GM21737 (cell line): ENCODE measurements around the gene AGAP1.

Experiments
- ATAC-seq: cut with Tn5 transposase; IDR thresholded peaks from one replicate; pipeline ENCODE4 v1.9.1; 2021; ENCODE audit warnings: mild to moderate bottlenecking, moderate library complexity; ENCODE audit not compliant: unreplicated experiment

AGAP1 gene

GRCh38 chr2:236102971-236103370 lies 609.1 kb downstream of the AGAP1 start:
- ATAC-seq, result no peak

GRCh38 chr2:236103981-236104380 lies 610.1 kb downstream of the AGAP1 start:
- no peak for ATAC-seq

- no peak for ATAC-seq
Measured at GRCh38 chr2:236105955-236106607, 612.2 kb downstream of the AGAP1 start.

- no peak for ATAC-seq
Measured at GRCh38 chr2:236106761-236107160, 612.9 kb downstream of the AGAP1 start.

- no peak for ATAC-seq
Measured at GRCh38 chr2:236107536-236107935, 613.7 kb downstream of the AGAP1 start.

GRCh38 chr2:236107942-236108625 lies 614.2 kb downstream of the AGAP1 start:
- ATAC-seq, result no peak

GRCh38 chr2:236109061-236109460 lies 615.2 kb downstream of the AGAP1 start:
- no peak for ATAC-seq

- no peak for ATAC-seq
Measured at GRCh38 chr2:236109473-236109872, 615.6 kb downstream of the AGAP1 start.

- no peak for ATAC-seq
Measured at GRCh38 chr2:236112466-236112865, 618.6 kb downstream of the AGAP1 start.

- no peak for ATAC-seq
Measured at GRCh38 chr2:236113425-236113824, 619.6 kb downstream of the AGAP1 start.

GRCh38 chr2:236113948-236114347 lies 620.1 kb downstream of the AGAP1 start:
- ATAC-seq, result no peak

- ATAC-seq, result no peak
Measured at GRCh38 chr2:236114959-236115358, 621.1 kb downstream of the AGAP1 start.

GRCh38 chr2:236117401-236117800 lies 623.6 kb downstream of the AGAP1 start:
- no peak for ATAC-seq

- ATAC-seq, result no peak
Measured at GRCh38 chr2:236117861-236118269, 624.0 kb downstream of the AGAP1 start.

GRCh38 chr2:236119003-236119402 lies 625.2 kb downstream of the AGAP1 start:
- ATAC-seq, result no peak

- no peak for ATAC-seq
Measured at GRCh38 chr2:236119476-236119875, 625.6 kb downstream of the AGAP1 start.

GRCh38 chr2:236120141-236120601 lies 626.3 kb downstream of the AGAP1 start:
- ATAC-seq, result no peak

GRCh38 chr2:236120829-236121228 lies 627.0 kb downstream of the AGAP1 start:
- ATAC-seq, result no peak

- no peak for ATAC-seq
Measured at GRCh38 chr2:236121546-236121945, 627.7 kb downstream of the AGAP1 start.

GRCh38 chr2:236122236-236122635 lies 628.4 kb downstream of the AGAP1 start:
- no peak for ATAC-seq

GRCh38 chr2:236123716-236124115 lies 629.9 kb downstream of the AGAP1 start:
- ATAC-seq, result no peak

GRCh38 chr2:236124182-236124893 lies 630.5 kb downstream of the AGAP1 start:
- no peak for ATAC-seq
